GM12878 (cell line): Measurements from ENCODE around the gene PTPN14. TPM values are rescaled to one million over a fixed set of nuclear protein-coding genes. Genes with fewer than 3 reads are reported as not detected.

Source experiments
- ATAC-seq: fragments of 200-7000 bp; cut with Tn5 transposase; 3 replicates; pipeline ENCODE4 v1.9.1; 2020; ENCODE audit warnings: mild to moderate bottlenecking, moderate library complexity
- BruUV-seq: library from RNA; stranded (reverse); fragments of 400-500 nt; replicated peaks from 2 replicates; lab custom pipeline; 2021; lab: Mats Ljungman, UMichigan
- CTCF ChIA-PET: fragments of 300-600 bp; sonication (Branson Sonifier 250); formaldehyde crosslinking; extraction: SDS; loops from one replicate; lab custom pipeline; 2021; ENCODE audit warnings: inconsistent platforms; lab: Yijun Ruan, JAX
- POLR2A ChIA-PET: fragments of 350-600 bp; formaldehyde crosslinking; extraction: SDS; loops from one replicate; lab custom pipeline; 2021; ENCODE audit warnings: inconsistent platforms; lab: Charles Lee
- RAD21 ChIA-PET: fragments of 300-600 bp; sonication (Branson Sonifier 250); formaldehyde crosslinking; loops from one replicate; lab custom pipeline; 2023; ENCODE audit warnings: antibody characterized with exemption; ENCODE audit not compliant: unreplicated experiment; lab: Charles Lee
- SMC1A ChIA-PET: fragments of 300-600 bp; sonication (Branson Sonifier 250); formaldehyde crosslinking; loops from one replicate; lab custom pipeline; 2023; ENCODE audit not compliant: unreplicated experiment, uncharacterized antibody; lab: Charles Lee
- DNase-seq: peaks from one replicate; pipeline ENCODE4 v3.0.0-alpha.2; 2011; ENCODE audit warnings: low read depth, low spot score
- FAIRE-seq: peaks from 3 replicates; lab custom pipeline; 2011; peaks lifted over from hg19 to GRCh38; lab: Jason Lieb, UNC
- H2AFZ ChIP-seq: 2 replicates; pipeline ENCODE4 v1.6.0; 2011; ENCODE audit warnings: low read depth, low read length, control low read depth; ENCODE audit not compliant: control insufficient read depth
- H3K27ac ChIP-seq: 2 replicates; pipeline ENCODE4 v1.5.1; 2011; ENCODE audit warnings: control low read depth; ENCODE audit not compliant: control insufficient read depth, insufficient read depth
- H3K27me3 ChIP-seq, 2 experiments: replicated peaks in 1 of 2; 2 replicates each; pipeline versions ENCODE4 v1.6.0 to v1.6.1; 2011; ENCODE audit warnings: low read length in 1 of 2; ENCODE audit not compliant: control insufficient read depth in 2 of 2, insufficient read depth in 2 of 2
- H3K36me3 ChIP-seq, 2 experiments: 2 replicates each; pipeline ENCODE4 v1.5.1; 2011; ENCODE audit warnings: low read length in 1 of 2; ENCODE audit not compliant: control insufficient read depth in 2 of 2, insufficient read depth in 2 of 2
- H3K4me1 ChIP-seq: 2 replicates; pipeline ENCODE4 v1.6.1; 2011; ENCODE audit warnings: mild to moderate bottlenecking, low read length, moderate library complexity, mixed read lengths; ENCODE audit not compliant: control insufficient read depth, insufficient read depth
- H3K4me2 ChIP-seq: 2 replicates; pipeline ENCODE4 v1.6.0; 2011; ENCODE audit warnings: control low read depth; ENCODE audit not compliant: control insufficient read depth, insufficient read depth
- H3K4me3 ChIP-seq: fragments of 200-600 bp; sonication (generic); 2 replicates; pipeline ENCODE4 v1.5.1; 2016
- H3K79me2 ChIP-seq: 2 replicates; pipeline ENCODE4 v1.6.0; 2011; ENCODE audit warnings: low read length; ENCODE audit not compliant: control insufficient read depth, insufficient read depth
- H3K9ac ChIP-seq: 2 replicates; pipeline ENCODE4 v1.8.0; 2011; ENCODE audit warnings: low read length, control low read depth, mixed read lengths; ENCODE audit not compliant: control insufficient read depth, insufficient read depth
- H3K9me3 ChIP-seq: replicated peaks from 3 replicates; pipeline ENCODE4 v1.5.1; 2011; ENCODE audit warnings: mild to moderate bottlenecking, low read length; ENCODE audit not compliant: control insufficient read depth, insufficient read depth
- H4K20me1 ChIP-seq: 2 replicates; pipeline ENCODE4 v1.6.0; 2011; ENCODE audit not compliant: control insufficient read depth, insufficient read depth
- ATF2 ChIP-seq: IDR thresholded peaks from 2 replicates; pipeline ENCODE4 v1.6.1; 2012; ENCODE audit warnings: low read length, inconsistent platforms
- BACH1 ChIP-seq: fragments of 450-650 bp; IDR thresholded peaks from 2 replicates; pipeline ENCODE4 v1.6.1; 2017; ENCODE audit warnings: mild to moderate bottlenecking, borderline replicate concordance
- BCL11A ChIP-seq: IDR thresholded peaks from 2 replicates; pipeline ENCODE4 v1.6.1; 2011; ENCODE audit warnings: low read depth, low read length
- BMI1 ChIP-seq: fragments of 450-650 bp; IDR thresholded peaks from 2 replicates; pipeline ENCODE4 v1.6.1; 2016; ENCODE audit warnings: mild to moderate bottlenecking, moderate library complexity, borderline replicate concordance
- FOXM1 ChIP-seq: IDR thresholded peaks from 2 replicates; pipeline ENCODE4 v1.6.1; 2012; ENCODE audit warnings: low read depth, mild to moderate bottlenecking, inconsistent platforms, low read length, moderate library complexity
- KAT2A ChIP-seq: conservative IDR thresholded peaks from 2 replicates; pipeline ENCODE4 v1.6.1; 2011; ENCODE audit warnings: low read depth, low read length; ENCODE audit not compliant: control insufficient read depth
- SMC3 ChIP-seq: IDR thresholded peaks from 2 replicates; pipeline ENCODE4 v1.6.1; 2011; ENCODE audit warnings: low read length, improper control_type of control experiment, borderline replicate concordance
- TAF1 ChIP-seq: IDR thresholded peaks from 2 replicates; pipeline ENCODE4 v1.6.1; 2011; ENCODE audit warnings: mild to moderate bottlenecking, low read depth, low read length, borderline replicate concordance
- WGBS: methylation state at CpG from one replicate; pipeline ENCODE4 v1.1.6; 2016; ENCODE audit warnings: low lambda C conversion rate; ENCODE audit not compliant: insufficient replicate concordance, insufficient coverage; ENCODE audit errors: missing lambda C conversion rate; 5-methylcytosine and 5-hydroxymethylcytosine counted together
- in situ Hi-C: fragments of 300-500 bp; cut with MboI; formaldehyde crosslinking; loops from 9 replicates; pipeline ENCODE4 v1.14.3; 2018; ENCODE audit warnings: mixed read lengths
- intact Hi-C: fragments of 100-400 bp; cut with micrococcal nuclease; formaldehyde crosslinking; loops from one replicate; pipeline ENCODE4 v1.14.2; 2022; ENCODE audit not compliant: unreplicated experiment
- polyA plus RNA-seq, 11 experiments: library from polyadenylated mRNA; depleted of rRNA in 4 of 11; unstranded in 6 of 11; stranded (reverse) in 5 of 11; fragments of >200 nt; fragmentation: Nextera tagmentation in 4 of 11; fragmentation: Illumina TruSeq in 1 of 11; extraction: Ambion mirVana in 4 of 11; extraction: Trizol in 1 of 11; gene quantifications; 1 replicate in 1 of 11; 2 replicates in 10 of 11; pipeline versions ENCODE4 v1.2.1 to v1.2.3, GENCODE V29; 2011 to 2016; ENCODE audit warnings: inconsistent platforms in 2 of 11, missing spikeins in 2 of 11, low read depth in 1 of 11
- total RNA-seq, 4 experiments: library from RNA; depleted of rRNA in 3 of 4; stranded (reverse); fragments of >200 nt in 3 of 4; fragmentation: Illumina TruSeq in 1 of 4; extraction: Trizol in 1 of 4; gene quantifications; 2 replicates each; pipeline versions ENCODE4 v1.2.1 to v1.2.3, GENCODE V29; 2013 to 2021
- TF ChIP-seq, protein P1 (sequence below): fragments of 450-650 bp; IDR thresholded peaks from 2 replicates; pipeline ENCODE4 v1.6.1; 2016; ENCODE audit warnings: mild to moderate bottlenecking

PTPN14 gene
- total and polyA plus RNA-seq, 10 of the 15 experiments (the other 5 are each of a cell fraction or from before 2014, with no cell fraction given) = 0.05 to 5.1 (median 0.44) TPM

- H3K36me3 ChIP-seq = no peaks in the 10 kb centered on the region
- no peak overlapping the region for H3K4me2 ChIP-seq
- no peaks in the 10 kb centered on the region for H3K79me2 ChIP-seq
- no peaks in the 10 kb centered on the region for H3K27me3 ChIP-seq
- H2AFZ ChIP-seq = no peak overlapping the region
- ATAC-seq = no peak
- POLR2A ChIA-PET = no interaction called here
- DNase-seq = no peak
- no TSS peak for BruUV-seq
- intact Hi-C loops (no loop called here), in situ Hi-C loops (no loop called here)
- WGBS = 100% methylated on average over 2 of the region's 2 CpGs
- no peaks in the 10 kb centered on the region for H4K20me1 ChIP-seq
- RAD21 ChIA-PET = no interaction called here
- SMC1A ChIA-PET = no interaction called here
- no peak overlapping the region for H3K9ac ChIP-seq
- no peak overlapping the region for H3K4me3 ChIP-seq
- no peaks in the 10 kb centered on the region; the same call in 2 of the 3 replicates for H3K9me3 ChIP-seq
- H3K4me1 ChIP-seq = peaks cover 7% of the 10 kb centered on the region
- H3K27ac ChIP-seq = no peak overlapping the region
- peak; percentile 57 for FAIRE-seq
- CTCF ChIA-PET = no interaction called here
- TF ChIP-seq, protein P1, sequence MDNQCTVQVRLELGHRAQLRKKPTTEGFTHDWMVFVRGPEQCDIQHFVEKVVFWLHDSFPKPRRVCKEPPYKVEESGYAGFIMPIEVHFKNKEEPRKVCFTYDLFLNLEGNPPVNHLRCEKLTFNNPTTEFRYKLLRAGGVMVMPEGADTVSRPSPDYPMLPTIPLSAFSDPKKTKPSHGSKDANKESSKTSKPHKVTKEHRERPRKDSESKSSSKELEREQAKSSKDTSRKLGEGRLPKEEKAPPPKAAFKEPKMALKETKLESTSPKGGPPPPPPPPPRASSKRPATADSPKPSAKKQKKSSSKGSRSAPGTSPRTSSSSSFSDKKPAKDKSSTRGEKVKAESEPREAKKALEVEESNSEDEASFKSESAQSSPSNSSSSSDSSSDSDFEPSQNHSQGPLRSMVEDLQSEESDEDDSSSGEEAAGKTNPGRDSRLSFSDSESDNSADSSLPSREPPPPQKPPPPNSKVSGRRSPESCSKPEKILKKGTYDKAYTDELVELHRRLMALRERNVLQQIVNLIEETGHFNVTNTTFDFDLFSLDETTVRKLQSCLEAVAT = no peak
- TF ChIP-seq FOXM1 (no peak), BMI1 (no peak), KAT2A (no peak), BACH1 (no peak), BCL11A (no peak), ATF2 (no peak), SMC3 (no peak), TAF1 (no peak)
Measured at GRCh38 chr1:214425101-214425500, 126.3 kb downstream of the PTPN14 start.
